Neural cell (in vitro differentiated cells): ENCODE data around the gene PABPN1L. TPM values are rescaled to one million over a fixed set of nuclear protein-coding genes. Genes with fewer than 3 reads are reported as not detected.

Experiments
- H2AFZ ChIP-seq: fragments of 200-600, 300-800 bp; sonication (generic), shearing (Covaris generic); 2 replicates; pipeline ENCODE4 v1.6.0; 2014; ENCODE audit warnings: low read depth, mild to moderate bottlenecking, antibody characterized with exemption, low read length, moderate library complexity
- H3F3A ChIP-seq: fragments of 200-600 bp; shearing (Covaris generic); 2 replicates; pipeline ENCODE4 v1.6.1; 2016; ENCODE audit warnings: mild to moderate bottlenecking, moderate library complexity, mixed read lengths, antibody characterized with exemption, low read length; ENCODE audit not compliant: insufficient read depth, poor library complexity, severe bottlenecking
- H3K27ac ChIP-seq: fragments of 200-600, 300-800 bp; sonication (generic), shearing (Covaris generic); 2 replicates; pipeline ENCODE4 v1.5.1; 2014; ENCODE audit warnings: mild to moderate bottlenecking, low read length, moderate library complexity
- H3K27me3 ChIP-seq: fragments of 300-800, 200-600 bp; sonication (generic), shearing (Covaris generic); 2 replicates; pipeline ENCODE4 v1.6.0; 2014; ENCODE audit warnings: mild to moderate bottlenecking, low read depth, low read length, moderate library complexity; ENCODE audit not compliant: insufficient read depth
- H3K36me3 ChIP-seq: fragments of 300-800, 200-600 bp; sonication (generic), shearing (Covaris generic); 2 replicates; pipeline ENCODE4 v1.5.1; 2014; ENCODE audit warnings: mild to moderate bottlenecking, antibody characterized with exemption, low read length, moderate library complexity; ENCODE audit not compliant: insufficient read depth
- H3K4me2 ChIP-seq: fragments of 300-800, 200-600 bp; sonication (generic), shearing (Covaris generic); 2 replicates; pipeline ENCODE4 v1.6.0; 2014; ENCODE audit warnings: mild to moderate bottlenecking, low read length
- H3K4me3 ChIP-seq: fragments of 300-800, 200-600 bp; sonication (generic), shearing (Covaris generic); 2 replicates; pipeline ENCODE4 v1.5.1; 2014; ENCODE audit warnings: mild to moderate bottlenecking, low read length, moderate library complexity
- H3K79me2 ChIP-seq: fragments of 200-600 bp; shearing (Covaris generic); replicated peaks from 2 replicates; pipeline ENCODE4 v1.6.0; 2014; ENCODE audit warnings: mild to moderate bottlenecking, low read length, moderate library complexity; ENCODE audit not compliant: insufficient read depth
- H3K9ac ChIP-seq: fragments of 300-800, 200-600 bp; sonication (generic), shearing (Covaris generic); 2 replicates; pipeline ENCODE4 v1.6.1; 2016; ENCODE audit warnings: mild to moderate bottlenecking, low read length, mixed read lengths
- H3K9me2 ChIP-seq: fragments of 200-600 bp; shearing (Covaris generic); 2 replicates; pipeline ENCODE4 v1.6.1; 2016; ENCODE audit warnings: mild to moderate bottlenecking, low read length, mixed read lengths; ENCODE audit not compliant: insufficient read depth
- H3K9me3 ChIP-seq: fragments of 200-600, 300-800 bp; sonication (generic), shearing (Covaris generic); 2 replicates; pipeline ENCODE4 v1.6.1; 2016; ENCODE audit warnings: mild to moderate bottlenecking, mixed run types, low read length, moderate library complexity, mixed read lengths
- H4K20me1 ChIP-seq: fragments of 200-600 bp; shearing (Covaris generic); 2 replicates; pipeline ENCODE4 v1.6.1; 2016; ENCODE audit warnings: mild to moderate bottlenecking, mixed run types; ENCODE audit not compliant: insufficient read depth
- EP300 ChIP-seq: fragments of 450-650 bp; conservative IDR thresholded peaks from 2 replicates; pipeline ENCODE4 v1.6.1; 2014; ENCODE audit warnings: antibody characterized with exemption, mild to moderate bottlenecking, moderate library complexity; ENCODE audit not compliant: poor library complexity, severe bottlenecking
- EZH2 ChIP-seq: fragments of 200-600, 300-800 bp; shearing (Covaris generic), sonication (generic); IDR thresholded peaks from 2 replicates; pipeline ENCODE4 v1.6.1; 2014; ENCODE audit warnings: antibody characterized with exemption, low read length, borderline replicate concordance, mild to moderate bottlenecking; ENCODE audit not compliant: insufficient read depth, poor library complexity, severe bottlenecking
- MXI1 ChIP-seq: fragments of 450-650 bp; conservative IDR thresholded peaks from 2 replicates; pipeline ENCODE4 v1.6.1; 2014; ENCODE audit warnings: antibody characterized with exemption, mild to moderate bottlenecking; ENCODE audit not compliant: poor library complexity, severe bottlenecking
- POLR2AphosphoS5 ChIP-seq: IDR thresholded peaks from 2 replicates; pipeline ENCODE4 v1.6.1; 2012
- RAD21 ChIP-seq: fragments of 450-650 bp; conservative IDR thresholded peaks from 2 replicates; pipeline ENCODE4 v1.6.1; 2014; ENCODE audit warnings: antibody characterized with exemption, mild to moderate bottlenecking, moderate library complexity
- SMC3 ChIP-seq: fragments of 450-650 bp; conservative IDR thresholded peaks from 2 replicates; pipeline ENCODE4 v1.6.1; 2014; ENCODE audit warnings: antibody characterized with exemption, mild to moderate bottlenecking, moderate library complexity; ENCODE audit not compliant: poor library complexity
- TAF1 ChIP-seq: IDR thresholded peaks from 2 replicates; pipeline ENCODE4 v1.6.1; 2012; ENCODE audit warnings: low read depth
- polyA plus RNA-seq: library from polyadenylated mRNA; depleted of rRNA; stranded (reverse); fragments of >200 nt; gene quantifications from 2 replicates; pipeline ENCODE4 v1.2.3, GENCODE V29; 2014
- TF ChIP-seq, protein P1 (sequence below): fragments of 450-650 bp; IDR thresholded peaks from 2 replicates; pipeline ENCODE4 v1.5.1; 2014; ENCODE audit warnings: antibody characterized with exemption, mild to moderate bottlenecking, moderate library complexity; ENCODE audit not compliant: poor library complexity, severe bottlenecking
- TF ChIP-seq, protein P2 (sequence below): IDR thresholded peaks from 2 replicates; pipeline ENCODE4 v1.6.1; 2012; ENCODE audit warnings: borderline replicate concordance

The PABPN1L gene
- polyA plus RNA-seq, 1 donor from 2014 or later: 0.20 TPM

DNA sequence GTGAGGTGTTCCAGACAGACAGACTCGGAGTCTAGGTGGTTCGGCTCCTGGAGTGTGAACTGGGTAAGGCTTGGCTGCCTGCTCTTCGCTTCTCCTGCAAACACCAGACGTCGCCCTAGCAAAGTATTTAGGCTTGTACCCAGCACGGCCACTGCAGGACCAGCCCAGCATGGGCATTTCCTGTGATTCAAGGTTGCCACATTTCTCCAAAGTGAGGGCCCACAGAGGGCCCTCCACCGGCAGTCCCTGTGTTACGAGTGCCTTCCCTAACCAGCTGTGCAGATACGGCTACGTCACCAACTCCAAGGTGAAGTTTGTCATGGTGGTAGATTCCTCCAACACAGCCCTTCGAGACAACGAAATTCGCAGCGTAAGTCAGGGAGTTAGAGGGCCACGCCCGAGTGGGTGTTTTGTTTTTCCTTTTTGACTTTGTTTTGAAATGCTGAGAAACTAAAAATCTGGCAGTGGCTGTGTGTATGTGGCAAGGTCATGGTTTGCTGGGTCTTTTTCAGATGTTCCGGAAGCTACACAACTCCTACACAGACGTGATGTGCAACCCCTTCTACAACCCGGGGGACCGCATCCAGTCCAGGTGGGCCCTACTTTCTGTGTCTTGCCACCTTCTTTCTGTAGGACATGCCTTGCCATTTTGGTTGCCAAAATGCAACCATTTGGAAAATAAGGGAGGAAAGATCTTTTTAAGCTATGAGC is 6.9 kb downstream of the PABPN1L start:
- no peaks in the 10 kb centered on the region for H3K36me3 ChIP-seq
- no peak overlapping the region for H3K27ac ChIP-seq

DNA sequence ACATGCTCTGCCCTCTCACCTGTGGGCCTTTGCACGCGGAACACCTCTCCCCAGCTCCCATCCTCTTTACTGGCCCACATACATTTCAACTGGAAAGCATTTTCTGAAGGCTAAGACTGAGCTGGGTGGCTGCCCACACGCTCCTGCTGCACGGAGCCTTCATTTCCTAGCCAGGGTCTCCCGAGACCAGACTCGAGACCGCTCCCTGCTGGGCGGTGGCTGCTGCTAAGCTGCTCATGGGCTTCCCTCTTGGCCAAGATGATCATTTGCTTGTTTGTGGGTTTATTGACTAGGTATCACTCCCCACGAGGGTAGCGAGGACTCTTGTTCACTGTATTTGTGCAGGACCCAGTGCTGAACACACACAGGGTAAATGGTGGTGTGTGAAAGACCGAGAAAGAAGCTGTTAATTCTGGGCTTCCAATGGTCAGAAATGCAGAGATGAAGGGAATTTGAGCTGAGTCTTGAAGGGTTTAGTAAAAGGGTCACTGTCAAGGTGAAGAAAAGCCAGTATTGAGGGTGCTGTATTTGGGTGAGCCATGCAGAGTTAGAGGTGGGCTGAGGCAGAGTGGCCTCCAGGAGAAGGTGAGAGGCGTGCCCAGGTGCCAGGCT is 8.6 kb downstream of the PABPN1L start:
- Histone ChIP-seq H3K9me3 (no peaks in the 10 kb centered on the region), H3K4me3 (peak overlapping the region; percentile 82), H3K79me2 (no peaks in the 10 kb centered on the region), H3K27me3 (no peaks in the 10 kb centered on the region), H2AFZ (peak overlapping the region; percentile 62), H4K20me1 (no peaks in the 10 kb centered on the region), H3K9me2 (no peaks in the 10 kb centered on the region), H3F3A (no peaks in the 10 kb centered on the region), H3K36me3 (no peaks in the 10 kb centered on the region), H3K9ac (peak overlapping the region; percentile 74), H3K4me2 (peak overlapping the region; percentile 89), H3K27ac (peak overlapping the region; percentile 48)
- TF ChIP-seq, protein P1, sequence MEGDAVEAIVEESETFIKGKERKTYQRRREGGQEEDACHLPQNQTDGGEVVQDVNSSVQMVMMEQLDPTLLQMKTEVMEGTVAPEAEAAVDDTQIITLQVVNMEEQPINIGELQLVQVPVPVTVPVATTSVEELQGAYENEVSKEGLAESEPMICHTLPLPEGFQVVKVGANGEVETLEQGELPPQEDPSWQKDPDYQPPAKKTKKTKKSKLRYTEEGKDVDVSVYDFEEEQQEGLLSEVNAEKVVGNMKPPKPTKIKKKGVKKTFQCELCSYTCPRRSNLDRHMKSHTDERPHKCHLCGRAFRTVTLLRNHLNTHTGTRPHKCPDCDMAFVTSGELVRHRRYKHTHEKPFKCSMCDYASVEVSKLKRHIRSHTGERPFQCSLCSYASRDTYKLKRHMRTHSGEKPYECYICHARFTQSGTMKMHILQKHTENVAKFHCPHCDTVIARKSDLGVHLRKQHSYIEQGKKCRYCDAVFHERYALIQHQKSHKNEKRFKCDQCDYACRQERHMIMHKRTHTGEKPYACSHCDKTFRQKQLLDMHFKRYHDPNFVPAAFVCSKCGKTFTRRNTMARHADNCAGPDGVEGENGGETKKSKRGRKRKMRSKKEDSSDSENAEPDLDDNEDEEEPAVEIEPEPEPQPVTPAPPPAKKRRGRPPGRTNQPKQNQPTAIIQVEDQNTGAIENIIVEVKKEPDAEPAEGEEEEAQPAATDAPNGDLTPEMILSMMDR: peak; percentile 74
- TF ChIP-seq POLR2AphosphoS5 (no peak), TAF1 (no peak), SMC3 (peak; percentile 67), MXI1 (no peak), RAD21 (peak; percentile 56), EZH2 (no peak)
- TF ChIP-seq, protein P2, sequence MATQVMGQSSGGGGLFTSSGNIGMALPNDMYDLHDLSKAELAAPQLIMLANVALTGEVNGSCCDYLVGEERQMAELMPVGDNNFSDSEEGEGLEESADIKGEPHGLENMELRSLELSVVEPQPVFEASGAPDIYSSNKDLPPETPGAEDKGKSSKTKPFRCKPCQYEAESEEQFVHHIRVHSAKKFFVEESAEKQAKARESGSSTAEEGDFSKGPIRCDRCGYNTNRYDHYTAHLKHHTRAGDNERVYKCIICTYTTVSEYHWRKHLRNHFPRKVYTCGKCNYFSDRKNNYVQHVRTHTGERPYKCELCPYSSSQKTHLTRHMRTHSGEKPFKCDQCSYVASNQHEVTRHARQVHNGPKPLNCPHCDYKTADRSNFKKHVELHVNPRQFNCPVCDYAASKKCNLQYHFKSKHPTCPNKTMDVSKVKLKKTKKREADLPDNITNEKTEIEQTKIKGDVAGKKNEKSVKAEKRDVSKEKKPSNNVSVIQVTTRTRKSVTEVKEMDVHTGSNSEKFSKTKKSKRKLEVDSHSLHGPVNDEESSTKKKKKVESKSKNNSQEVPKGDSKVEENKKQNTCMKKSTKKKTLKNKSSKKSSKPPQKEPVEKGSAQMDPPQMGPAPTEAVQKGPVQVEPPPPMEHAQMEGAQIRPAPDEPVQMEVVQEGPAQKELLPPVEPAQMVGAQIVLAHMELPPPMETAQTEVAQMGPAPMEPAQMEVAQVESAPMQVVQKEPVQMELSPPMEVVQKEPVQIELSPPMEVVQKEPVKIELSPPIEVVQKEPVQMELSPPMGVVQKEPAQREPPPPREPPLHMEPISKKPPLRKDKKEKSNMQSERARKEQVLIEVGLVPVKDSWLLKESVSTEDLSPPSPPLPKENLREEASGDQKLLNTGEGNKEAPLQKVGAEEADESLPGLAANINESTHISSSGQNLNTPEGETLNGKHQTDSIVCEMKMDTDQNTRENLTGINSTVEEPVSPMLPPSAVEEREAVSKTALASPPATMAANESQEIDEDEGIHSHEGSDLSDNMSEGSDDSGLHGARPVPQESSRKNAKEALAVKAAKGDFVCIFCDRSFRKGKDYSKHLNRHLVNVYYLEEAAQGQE: no peak

More for the DNA sequence above, 6.9 kb downstream of the PABPN1L start:
- Histone ChIP-seq H4K20me1 (no peaks in the 10 kb centered on the region), H3K9ac (no peak overlapping the region), H3K4me2 (no peak overlapping the region), H3K4me3 (no peak overlapping the region), H3K27me3 (no peaks in the 10 kb centered on the region), H3K79me2 (no peaks in the 10 kb centered on the region), H2AFZ (no peak overlapping the region), H3K9me2 (no peaks in the 10 kb centered on the region), H3F3A (no peaks in the 10 kb centered on the region), H3K9me3 (no peaks in the 10 kb centered on the region)
- TF ChIP-seq TAF1 (no peak), EP300 (no peak), POLR2AphosphoS5 (no peak), EZH2 (no peak), SMC3 (no peak), MXI1 (no peak), RAD21 (no peak)
- TF ChIP-seq, protein P1: no peak
- TF ChIP-seq, protein P2: no peak
